ENCODE measurements around the gene KLLN.
"Not testable (repeated sequence)": the region's sequence is repeated elsewhere in the genome, so short reads cannot be mapped to it uniquely, and the experiment has no call there.

Gene KLLN

GRCh38 chr10:87865241-87865881 lies 2.0 kb upstream of the KLLN start:
- DNase-seq: no peak

DNA sequence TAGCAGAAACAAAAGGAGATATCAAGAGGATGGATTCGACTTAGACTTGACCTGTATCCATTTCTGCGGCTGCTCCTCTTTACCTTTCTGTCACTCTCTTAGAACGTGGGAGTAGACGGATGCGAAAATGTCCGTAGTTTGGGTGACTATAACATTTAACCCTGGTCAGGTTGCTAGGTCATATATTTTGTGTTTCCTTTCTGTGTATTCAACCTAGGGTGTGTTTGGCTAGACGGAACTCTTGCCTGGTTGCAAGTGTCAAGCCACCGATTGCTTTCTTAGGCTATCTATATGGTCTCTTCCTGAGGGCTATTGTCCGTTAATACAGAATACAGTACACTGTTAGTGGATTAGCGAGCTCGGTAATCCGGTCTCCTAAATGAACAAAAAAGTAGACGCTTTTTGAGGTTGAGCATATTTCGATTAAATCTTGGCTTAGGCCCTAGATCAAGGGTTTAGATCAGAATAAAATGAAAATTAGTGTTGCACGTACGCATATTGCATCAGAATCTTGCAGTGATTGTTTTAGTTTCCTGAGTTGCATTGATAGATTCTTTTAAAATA lies 1.2 kb upstream of the KLLN start:
- peak in 1 of 2 experiments; percentile 16 for DNase-seq

GRCh38 chr10:87863951-87864495 lies 690 bp upstream of the KLLN start:
- not testable (repeated sequence) for DNase-seq

DNA sequence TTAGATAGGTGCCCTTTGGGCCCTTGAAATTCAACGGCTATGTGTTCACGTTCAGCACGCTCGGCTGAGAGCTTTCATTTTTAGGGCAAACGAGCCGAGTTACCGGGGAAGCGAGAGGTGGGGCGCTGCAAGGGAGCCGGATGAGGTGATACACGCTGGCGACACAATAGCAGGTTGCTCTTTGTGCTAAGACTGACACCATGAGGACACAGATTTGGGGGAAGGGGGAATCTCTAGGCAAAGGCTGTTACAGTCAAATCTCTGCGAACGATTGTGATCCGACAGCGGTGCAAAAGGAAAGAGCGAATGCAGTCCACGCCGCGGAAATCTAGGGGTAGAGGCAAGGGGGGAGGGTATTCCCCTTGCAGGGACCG lies 667 bp downstream of the KLLN start:
- peak in 1 of 2 experiments; percentile 59 for DNase-seq

GRCh38 chr10:87861953-87862678 lies 1.2 kb downstream of the KLLN start:
- peak in 1 of 2 experiments; percentile 59 for DNase-seq

DNA sequence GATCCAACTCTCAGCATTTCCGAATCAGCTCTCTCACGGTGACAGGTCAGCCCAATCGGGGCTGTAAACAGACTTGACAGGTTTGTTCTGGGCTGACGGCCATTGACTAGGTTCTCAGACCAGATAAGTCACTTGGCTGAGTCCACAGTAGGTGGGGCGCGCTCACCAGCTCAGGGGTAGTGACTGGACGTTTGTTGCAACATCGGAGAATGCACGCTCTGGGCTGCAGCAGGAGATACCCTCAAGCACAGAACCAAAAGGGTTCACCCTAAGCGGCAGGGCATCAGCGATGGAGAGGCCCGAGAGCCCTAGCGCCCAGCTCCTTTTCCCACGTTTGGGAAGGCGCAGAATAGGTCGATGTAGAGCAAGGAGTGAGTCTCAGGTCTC lies 1.8 kb downstream of the KLLN start:
- DNase-seq: no peak

- no peak for DNase-seq
These were observed 2.4 kb downstream of the KLLN start for GRCh38 chr10:87860816-87861403.

- DNase-seq: no peak
These were observed 3.1 kb downstream of the KLLN start for GRCh38 chr10:87860156-87860795.

DNA sequence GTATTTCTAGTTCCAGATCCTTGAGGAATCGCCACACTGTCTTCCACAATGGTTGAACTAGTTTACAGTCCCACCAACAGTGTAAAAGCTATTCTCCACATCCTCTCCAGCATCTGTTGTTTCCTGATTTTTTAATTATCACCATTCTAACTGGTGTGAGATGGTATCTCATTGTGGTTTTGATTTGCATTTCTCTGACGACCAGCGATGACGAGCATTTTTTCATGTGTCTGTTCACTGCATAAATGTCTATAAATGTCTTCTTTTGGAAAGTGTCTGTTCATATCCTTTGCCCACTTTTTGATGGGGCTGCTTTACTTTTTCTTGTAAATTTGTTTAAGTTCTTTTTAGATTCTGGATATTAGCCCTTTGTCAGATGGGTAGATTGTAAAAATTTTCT lies 7.7 kb downstream of the KLLN start:
- DNase-seq: not testable (repeated sequence)

GRCh38 chr10:87855247-87855646 lies 8.1 kb downstream of the KLLN start:
- not testable (repeated sequence) for DNase-seq

GRCh38 chr10:87852089-87852488 lies 11.2 kb downstream of the KLLN start:
- no peak for DNase-seq

GRCh38 chr10:87850742-87851205 lies 12.6 kb downstream of the KLLN start:
- peak in 1 of 2 experiments; percentile 39 for DNase-seq

GRCh38 chr10:87849001-87849400 lies 14.3 kb downstream of the KLLN start:
- DNase-seq: no peak

DNA sequence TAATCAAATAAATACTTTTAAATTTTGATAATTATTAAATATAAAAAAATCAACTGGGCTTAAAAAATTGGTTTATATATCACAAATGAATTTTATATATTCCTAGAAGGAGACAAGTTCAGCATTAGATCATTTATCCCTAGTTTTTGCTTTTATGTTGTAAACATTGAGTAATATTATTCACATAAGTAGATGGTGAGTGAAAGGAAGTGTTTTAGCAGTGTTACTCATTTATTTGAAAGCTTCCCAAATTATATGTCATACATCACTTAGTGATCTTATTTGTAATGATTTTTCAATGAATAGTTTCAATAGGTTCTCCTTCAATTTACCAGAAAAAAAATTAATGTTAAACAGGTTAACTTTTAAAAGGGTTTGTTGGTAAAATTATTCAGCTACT lies 15.8 kb downstream of the KLLN start:
- no peak for DNase-seq

DNA sequence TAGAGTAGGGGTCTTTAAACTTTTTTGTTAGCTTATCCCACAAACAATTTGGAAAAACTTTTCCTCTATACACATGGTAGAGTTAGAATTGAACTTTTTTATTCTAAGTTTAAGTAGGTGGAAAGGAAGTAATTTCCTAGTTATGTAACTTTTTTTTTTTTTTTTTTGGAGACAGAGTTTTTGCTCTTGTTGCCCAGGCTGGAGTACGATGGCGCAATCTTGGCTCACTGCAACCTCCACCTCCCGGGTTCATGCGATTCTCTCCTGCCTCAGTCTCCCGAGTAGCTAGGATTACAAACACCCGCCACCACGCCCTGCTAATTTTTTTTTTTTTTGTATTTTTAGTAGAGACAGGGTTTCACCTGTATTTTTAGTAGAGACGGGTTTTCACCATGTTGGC lies 16.6 kb downstream of the KLLN start:
- DNase-seq: not testable (repeated sequence)

- no peak for DNase-seq
These were observed 17.3 kb downstream of the KLLN start for GRCh38 chr10:87846023-87846422.

GRCh38 chr10:87845624-87845998 lies 17.7 kb downstream of the KLLN start:
- no peak for DNase-seq

- DNase-seq: no peak
These were observed 18.3 kb downstream of the KLLN start for GRCh38 chr10:87844837-87845623.

- DNase-seq: no peak
These were observed 19.6 kb downstream of the KLLN start for GRCh38 chr10:87843714-87844113.

- no peak for DNase-seq
These were observed 20.4 kb downstream of the KLLN start for GRCh38 chr10:87842776-87843497.

DNA sequence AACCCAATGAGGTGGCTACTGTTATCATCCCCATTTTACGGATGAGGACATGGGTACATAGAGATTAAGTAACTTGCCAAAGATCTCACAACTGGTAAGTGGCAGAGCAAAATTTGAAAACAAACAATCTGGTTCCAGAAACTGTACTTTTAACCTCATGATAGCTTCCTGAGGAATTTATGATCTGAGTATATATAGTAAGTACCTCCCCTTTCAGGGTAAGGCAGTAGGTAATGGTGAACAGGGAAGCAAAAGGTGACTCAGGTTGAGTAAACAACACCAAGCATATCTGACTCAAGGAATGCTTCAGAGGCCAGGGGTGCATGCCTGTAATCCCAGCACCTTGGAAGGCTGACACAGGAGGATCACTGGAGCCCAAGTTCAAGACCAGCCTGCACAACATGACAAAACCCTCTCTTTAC lies 21.1 kb downstream of the KLLN start:
- no peak for DNase-seq

Measured in NCI-H187 (cell line).